AG08395 (cell line): Measurements from ENCODE around the gene SMYD3.

ENCODE experiments used
- DNase-seq: peaks from one replicate; pipeline ENCODE4 v3.0.0; 2012; ENCODE audit warnings: mixed read lengths, low spot score

The SMYD3 gene

GRCh38 chr1:246506674-246507481, at the start of gene SMYD3:
SMYD3 (minus strand) TSS chr1:246507279.
- DNase-seq = peak; percentile 96

DNA sequence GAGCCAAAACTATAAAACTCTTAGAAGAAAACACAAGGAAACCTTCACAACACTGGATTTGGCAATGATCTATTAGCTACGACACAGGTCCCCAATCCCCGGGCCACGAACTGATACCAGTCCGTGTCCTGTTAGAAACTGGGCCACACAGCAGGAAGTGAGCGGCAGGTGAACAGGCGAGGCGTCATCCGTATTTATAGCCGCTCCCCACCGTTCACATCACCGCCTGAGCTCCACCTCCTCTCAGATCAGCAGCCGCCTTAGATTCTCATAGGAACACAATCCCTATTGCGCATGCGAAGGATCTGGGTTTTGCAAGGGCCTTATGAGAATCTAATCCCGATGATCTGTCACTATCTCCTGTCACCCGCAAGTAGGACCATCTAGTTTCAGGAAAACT, 47.1 kb upstream of the SMYD3 start:
- no peak for DNase-seq

GRCh38 chr1:246552110-246552509, 45.0 kb upstream of the SMYD3 start:
- no peak for DNase-seq

GRCh38 chr1:246550402-246550801, 43.3 kb upstream of the SMYD3 start:
- no peak for DNase-seq

- no peak for DNase-seq
Observed at GRCh38 chr1:246549665-246550064, 42.6 kb upstream of the SMYD3 start.

- no peak for DNase-seq
Observed at GRCh38 chr1:246544001-246544400, 36.9 kb upstream of the SMYD3 start.

GRCh38 chr1:246540738-246541491, 33.8 kb upstream of the SMYD3 start:
- DNase-seq = no peak

- no peak for DNase-seq
Observed at GRCh38 chr1:246537887-246538286, 30.8 kb upstream of the SMYD3 start.

GRCh38 chr1:246537441-246537840, 30.4 kb upstream of the SMYD3 start:
- no peak for DNase-seq

GRCh38 chr1:246534114-246534513, 27.0 kb upstream of the SMYD3 start:
- no peak for DNase-seq

DNA sequence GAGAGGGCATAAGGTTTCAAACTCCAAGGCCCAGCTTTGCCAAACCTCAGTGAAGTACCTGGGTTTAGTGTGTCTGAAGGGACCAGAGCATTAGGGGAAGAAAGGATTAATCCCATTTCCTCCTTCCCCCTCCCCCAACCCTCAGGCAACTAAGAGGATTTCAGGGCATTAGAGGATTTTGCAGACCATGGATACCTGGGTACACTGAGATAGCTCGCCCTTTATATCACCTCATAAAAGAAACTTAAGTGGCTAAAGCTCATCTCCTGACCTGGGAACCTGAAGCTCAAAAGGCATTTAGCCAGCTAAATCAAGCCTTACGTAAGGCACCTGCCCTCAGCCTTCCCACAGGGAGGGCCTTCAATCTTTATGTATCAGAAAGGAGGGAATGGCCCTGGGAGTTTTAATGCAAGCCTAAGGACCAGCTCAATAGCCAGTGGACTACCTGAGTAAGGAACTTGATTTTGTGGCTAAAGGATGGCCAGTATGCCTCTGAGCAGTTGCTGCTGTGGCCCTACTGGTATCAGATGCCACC, 26.4 kb upstream of the SMYD3 start:
- no peak for DNase-seq

GRCh38 chr1:246532519-246532918, 25.4 kb upstream of the SMYD3 start:
- DNase-seq = no peak

- no peak for DNase-seq
Observed at GRCh38 chr1:246530482-246530881, 23.4 kb upstream of the SMYD3 start.

- no peak for DNase-seq
Observed at GRCh38 chr1:246528933-246529731, 22.1 kb upstream of the SMYD3 start.

DNA sequence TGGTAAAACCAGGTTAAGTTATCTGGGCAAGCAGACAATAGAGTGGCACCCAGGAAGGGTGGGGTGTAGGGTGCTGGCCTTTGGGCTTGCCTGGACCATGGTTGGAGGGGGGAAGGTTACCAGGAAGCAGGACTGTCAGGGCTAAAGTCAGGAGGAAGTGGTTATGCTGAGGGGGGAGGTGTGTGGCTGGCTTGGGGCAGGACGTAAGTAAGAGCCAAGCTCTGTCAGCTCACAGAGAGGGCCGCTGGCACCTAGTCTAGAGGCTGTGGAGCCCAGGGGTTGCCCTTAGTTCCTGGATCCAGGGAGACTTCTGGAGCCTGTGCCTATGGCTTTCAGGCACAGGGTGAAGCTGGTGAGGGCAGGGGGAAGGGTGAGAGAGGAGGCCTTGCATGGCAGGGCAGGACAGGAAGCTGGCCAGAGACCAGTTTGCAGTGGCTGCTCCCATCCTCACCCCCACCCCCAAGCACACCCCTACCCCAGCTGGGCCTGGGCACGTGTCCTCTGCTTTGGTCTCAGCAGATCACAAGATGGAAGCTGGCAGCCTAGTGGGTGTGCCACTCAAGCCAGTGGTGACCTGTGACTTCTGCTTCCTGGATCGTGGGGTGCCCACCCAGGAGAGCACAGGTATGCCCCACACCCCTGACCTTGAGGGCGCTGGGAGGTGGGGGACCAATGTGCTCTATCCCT, 20.5 kb upstream of the SMYD3 start:
- no peak for DNase-seq

DNA sequence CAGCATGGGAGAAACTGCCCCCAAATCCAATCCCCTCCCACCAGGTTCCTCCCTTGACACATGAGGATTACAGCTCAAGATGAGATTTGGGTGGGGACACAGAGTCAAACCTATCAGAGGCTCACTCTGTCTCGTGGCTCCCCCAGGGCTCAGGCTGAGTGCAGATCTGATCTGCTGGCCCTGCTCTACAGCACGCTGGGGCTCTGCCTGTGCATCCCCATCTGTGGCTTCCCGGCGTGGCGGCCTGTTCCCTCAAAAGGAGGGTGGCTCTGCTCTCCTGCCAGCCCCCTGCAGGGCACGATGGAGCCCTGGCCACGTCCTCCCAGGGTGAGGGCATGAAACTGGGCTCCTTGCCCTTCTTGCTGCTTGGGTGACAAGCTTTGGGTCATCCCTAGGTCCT, 19.8 kb upstream of the SMYD3 start:
- DNase-seq = no peak

DNA sequence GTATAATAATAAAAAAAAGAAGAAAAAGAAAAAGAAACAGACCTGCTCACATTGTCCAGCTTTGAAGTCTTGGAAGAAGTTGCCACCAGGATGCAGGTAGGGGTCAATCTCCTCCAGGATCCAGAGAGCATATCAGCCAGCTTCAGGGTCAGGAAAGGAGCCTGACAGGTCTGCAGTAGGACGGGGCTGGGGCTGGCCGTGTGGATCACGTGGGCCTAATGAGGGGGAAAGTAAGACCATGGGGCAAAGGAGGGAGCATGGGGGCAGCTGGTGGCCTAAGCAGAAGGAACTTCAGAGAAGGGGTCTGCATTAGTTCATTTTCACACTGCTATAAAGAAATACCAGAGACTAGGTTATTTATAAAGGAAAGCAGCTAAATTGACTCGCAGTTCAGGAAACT, 19.3 kb upstream of the SMYD3 start:
- DNase-seq = no peak

GRCh38 chr1:246519514-246519913, 12.4 kb upstream of the SMYD3 start:
- DNase-seq = no peak

GRCh38 chr1:246518456-246519205, 11.6 kb upstream of the SMYD3 start:
- DNase-seq = no peak

DNA sequence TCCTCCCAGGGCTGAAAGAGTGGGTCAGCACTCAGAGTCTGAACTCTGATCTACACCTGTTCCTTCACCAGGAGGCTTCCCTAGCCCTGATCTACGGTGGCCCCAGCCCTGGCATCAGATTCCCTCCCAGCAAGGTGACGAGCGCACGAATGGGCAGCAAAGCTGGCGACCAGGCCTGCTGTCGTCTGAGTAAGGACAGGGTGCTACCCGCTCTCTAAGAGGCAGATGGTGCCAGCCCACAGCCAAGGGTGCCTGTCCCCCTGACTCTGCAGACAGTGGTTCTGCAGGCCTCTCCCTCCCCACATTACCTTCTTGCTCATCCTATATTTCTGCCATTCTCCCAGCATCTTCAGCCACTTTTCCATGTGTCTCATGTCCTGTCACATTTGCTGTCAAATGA, 10.3 kb upstream of the SMYD3 start:
- no peak for DNase-seq

GRCh38 chr1:246516126-246516525, 9.0 kb upstream of the SMYD3 start:
- no peak for DNase-seq
